Activated CD4-positive, CD25-positive, alpha-beta regulatory T cell treated with anti-CD3 and anti-CD28 coated beads, Interleukin-2, amount 50 U/mL, for 24 hours (primary cell): Measurements from ENCODE around the gene DUSP7.

Source experiments
- ATAC-seq, 2 donors: fragments of 150-1000 bp; cut with Tn5 transposase; one replicate each; pipeline ENCODE4 v1.10.0; 2021; ENCODE audit warnings: mild to moderate bottlenecking in 1 of 2, moderate library complexity in 1 of 2

The DUSP7 gene

DNA sequence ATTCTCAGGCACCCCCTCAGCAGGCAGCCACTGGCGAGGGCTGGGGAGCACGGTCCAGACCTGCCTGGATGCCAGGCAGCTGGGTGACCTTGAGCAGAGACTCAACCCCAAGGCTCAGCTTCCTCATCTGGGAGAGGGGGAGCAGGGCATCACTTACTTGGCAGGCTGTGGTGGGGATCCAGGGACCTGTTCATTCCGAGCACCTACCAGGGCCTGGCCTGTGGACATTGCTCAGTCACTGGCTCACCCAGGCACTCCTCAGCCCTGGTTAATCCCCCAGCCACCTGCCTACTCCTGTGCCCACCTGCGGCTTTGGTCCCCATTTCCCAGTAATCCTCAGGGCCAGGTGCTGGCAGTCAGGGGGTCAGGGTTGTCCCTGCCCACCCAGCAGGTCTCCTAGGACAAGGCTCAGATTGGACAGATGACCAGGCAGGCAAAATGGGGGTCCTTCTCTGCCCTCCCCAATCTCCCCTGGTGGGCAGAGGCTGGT is 51.4 kb downstream of the DUSP7 start:
- ATAC-seq, result no peak

DNA sequence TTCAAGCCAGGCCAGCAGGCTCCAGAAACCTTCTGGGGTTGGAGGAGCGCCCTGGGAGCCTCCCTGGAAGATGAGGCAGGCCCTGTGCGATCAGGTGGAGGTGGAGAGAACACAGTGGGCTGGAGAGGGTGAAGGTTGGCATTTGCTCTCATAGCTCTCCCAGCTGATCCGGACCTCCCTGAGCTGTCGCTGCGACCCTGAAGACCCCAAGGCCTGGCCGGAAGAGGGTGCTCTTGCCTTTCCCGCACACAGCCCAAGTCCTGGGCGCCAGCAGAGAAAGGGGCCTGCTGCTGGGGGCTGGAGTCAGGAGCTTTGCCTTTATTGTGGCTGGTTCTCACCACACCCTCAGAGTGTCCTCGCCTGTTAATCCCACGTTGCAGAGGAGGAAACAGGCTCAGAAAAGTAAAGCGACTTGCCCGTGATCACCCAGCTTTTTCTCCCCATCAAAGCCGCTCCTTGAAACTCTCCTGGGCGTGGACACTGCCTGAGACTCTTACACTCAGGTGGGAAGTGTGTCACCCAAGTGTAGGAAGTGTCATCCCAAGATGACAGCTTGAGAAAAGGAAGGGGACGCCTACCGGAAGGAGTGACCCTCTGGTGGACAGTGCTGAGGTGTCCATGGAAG is 52.1 kb downstream of the DUSP7 start:
- ATAC-seq, result no peak

DNA sequence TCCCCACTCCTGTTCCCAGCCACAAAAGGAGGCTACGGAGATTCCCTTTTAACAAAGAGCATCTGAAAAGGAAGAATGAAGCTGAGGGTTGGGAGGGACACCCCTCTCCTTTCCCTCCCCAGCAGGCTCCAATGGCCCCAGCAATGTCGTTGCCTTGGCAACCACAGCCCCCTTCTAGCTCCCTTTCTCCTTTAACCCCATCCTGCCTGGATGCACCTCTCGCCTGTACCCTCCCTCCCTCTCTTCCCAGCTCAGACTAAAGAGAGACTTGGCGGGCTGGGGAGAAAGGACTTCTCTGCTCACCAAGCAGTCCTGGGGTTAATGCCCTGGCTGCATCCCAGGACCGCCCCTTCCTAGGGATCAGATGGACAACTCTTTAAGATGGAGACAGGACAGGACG is 53.6 kb downstream of the DUSP7 start:
- ATAC-seq, result no peak

DNA sequence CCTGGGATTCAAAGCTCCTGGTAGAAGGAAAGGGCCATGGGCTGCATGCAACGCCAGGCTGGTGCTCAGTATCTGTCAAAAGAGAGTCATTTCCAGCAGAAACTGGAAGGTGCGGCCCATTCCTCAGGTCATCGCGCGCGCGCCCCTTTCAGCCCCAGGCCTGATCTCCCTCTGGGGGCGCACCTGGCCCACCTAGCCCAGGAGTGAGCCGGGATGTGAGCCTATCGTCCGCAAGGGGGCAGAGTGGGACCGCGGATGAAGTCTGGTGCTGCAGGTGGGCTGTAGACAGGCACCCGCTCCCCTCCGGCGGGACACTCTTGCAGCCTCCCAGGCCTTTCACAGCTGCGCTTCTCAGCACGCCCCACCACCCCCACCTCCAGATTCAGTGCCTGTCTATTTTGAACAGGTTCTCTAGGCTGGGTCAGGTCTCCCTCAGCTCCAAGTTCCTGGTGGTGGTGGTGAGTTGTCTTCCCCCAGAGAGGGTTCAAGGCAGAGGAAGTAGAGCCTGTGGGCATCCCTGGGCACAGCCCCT is 54.9 kb downstream of the DUSP7 start:
- peak; percentile 95 to 96 for ATAC-seq

DNA sequence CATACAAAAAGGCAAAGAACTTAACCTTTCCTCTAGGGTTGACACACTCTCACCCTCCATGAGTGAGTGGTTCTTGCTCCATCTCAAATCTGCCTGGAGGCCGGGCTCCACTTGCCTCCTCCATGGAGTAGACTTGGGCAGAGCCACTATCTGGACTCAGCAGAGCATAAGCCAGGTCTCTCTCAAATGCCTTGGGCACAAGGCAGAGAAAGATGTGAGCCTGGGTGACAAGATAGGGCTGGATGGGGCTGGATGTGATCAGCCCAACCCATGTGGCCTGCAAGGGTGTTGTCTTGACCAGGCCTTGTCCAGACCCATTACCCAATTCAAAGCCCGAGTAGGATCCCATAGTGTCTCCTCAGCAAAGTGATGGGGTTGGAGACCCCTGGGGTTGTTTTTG is 56.5 kb downstream of the DUSP7 start:
- ATAC-seq, result no peak
